Nephron progenitor cell (in vitro differentiated cells): Measurements from ENCODE around the gene REM2.

Source experiments
- DNase-seq: peaks from one replicate; pipeline ENCODE4 v3.0.0; 2021
- H3K27ac Mint-ChIP-seq: 2 replicates; pipeline ENCODE4 v1.8.0; 2021; ENCODE audit warnings: mild to moderate bottlenecking, moderate library complexity, mixed read lengths
- H3K27me3 Mint-ChIP-seq: 2 replicates; pipeline ENCODE4 v1.8.0; 2021; ENCODE audit warnings: mild to moderate bottlenecking, low read depth, mixed read lengths; ENCODE audit not compliant: poor library complexity
- H3K36me3 Mint-ChIP-seq: 2 replicates; pipeline ENCODE4 v1.8.0; 2021; ENCODE audit warnings: low read depth, mixed read lengths
- H3K4me1 Mint-ChIP-seq: 2 replicates; pipeline ENCODE4 v1.8.0; 2021; ENCODE audit warnings: mixed read lengths
- H3K4me3 Mint-ChIP-seq: 2 replicates; pipeline ENCODE4 v1.8.0; 2021; ENCODE audit warnings: mild to moderate bottlenecking, moderate library complexity, mixed read lengths
- H3K9me3 Mint-ChIP-seq: 2 replicates; pipeline ENCODE4 v1.8.0; 2021; ENCODE audit warnings: mild to moderate bottlenecking, moderate library complexity, mixed read lengths
- CTCF ChIP-seq: fragments of 200-600 bp; sonication (generic); IDR thresholded peaks from 2 replicates; pipeline ENCODE4 v1.5.0; 2021; ENCODE audit warnings: antibody characterized with exemption

The REM2 gene

DNA sequence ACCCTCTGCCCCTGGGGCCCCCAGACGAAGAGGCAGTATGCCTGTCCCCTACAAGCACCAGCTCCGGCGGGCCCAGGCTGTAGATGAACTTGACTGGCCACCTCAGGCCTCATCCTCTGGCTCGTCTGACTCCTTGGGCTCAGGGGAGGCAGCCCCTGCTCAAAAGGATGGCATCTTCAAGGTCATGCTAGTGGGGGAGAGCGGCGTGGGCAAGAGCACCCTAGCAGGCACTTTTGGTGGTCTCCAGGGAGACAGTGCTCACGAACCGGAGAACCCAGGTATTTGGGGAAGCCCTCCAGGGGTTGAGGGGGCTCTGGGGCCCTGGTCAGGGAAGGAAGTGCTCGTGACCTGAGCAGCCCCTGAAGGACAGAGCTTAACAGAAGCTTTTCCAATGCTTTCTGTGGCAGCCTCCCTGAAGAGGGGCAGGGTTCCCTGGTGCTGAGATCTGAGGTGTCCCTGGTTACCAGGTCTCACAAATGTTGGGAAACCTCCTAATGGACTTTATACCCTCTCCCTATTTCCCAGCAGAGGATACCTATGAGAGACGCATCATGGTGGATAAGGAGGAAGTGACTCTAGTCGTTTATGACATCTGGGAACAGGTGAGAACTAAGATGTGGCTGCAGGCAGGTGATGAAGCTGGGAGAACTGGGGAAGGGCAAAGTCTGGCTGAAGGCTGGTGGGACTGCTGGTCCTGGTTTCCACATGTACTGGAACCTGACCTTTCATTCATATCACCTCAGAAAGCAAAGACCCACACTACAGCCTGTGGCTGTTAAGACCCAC, 1.9 kb downstream of the REM2 start:
- no peak for DNase-seq
- Mint-ChIP-seq H3K36me3 (no peaks in the 10 kb centered on the region), H3K4me3 (peak overlapping the region; percentile 94), H3K4me1 (peaks cover 68% of the 10 kb centered on the region), H3K9me3 (no peaks in the 10 kb centered on the region), H3K27me3 (peaks cover 4% of the 10 kb centered on the region), H3K27ac (peak overlapping the region; percentile 91)
- no peak for TF ChIP-seq CTCF

DNA sequence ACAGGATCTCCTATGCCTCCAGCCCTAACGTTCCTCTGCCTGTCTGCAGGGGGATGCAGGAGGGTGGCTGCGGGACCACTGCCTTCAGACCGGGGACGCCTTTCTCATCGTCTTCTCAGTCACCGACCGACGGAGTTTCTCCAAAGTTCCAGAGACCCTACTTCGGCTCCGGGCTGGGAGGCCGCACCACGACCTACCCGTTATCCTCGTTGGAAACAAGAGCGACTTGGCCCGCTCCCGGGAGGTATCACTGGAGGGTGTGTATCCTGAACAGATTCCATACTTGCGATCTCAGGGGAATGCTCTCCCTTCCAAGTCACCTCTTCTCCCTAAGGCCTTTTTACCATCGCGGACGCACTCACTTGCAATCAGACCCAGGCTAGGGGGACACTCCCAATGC, 3.0 kb downstream of the REM2 start:
- peaks cover 73% of the 10 kb centered on the region for H3K4me1 Mint-ChIP-seq

GRCh38 chr14:22886500-22887259, 3.7 kb downstream of the REM2 start:
- no peak for TF ChIP-seq CTCF
- peaks cover 4% of the 10 kb centered on the region for H3K27me3 Mint-ChIP-seq
- H3K4me3 Mint-ChIP-seq, result peak overlapping the region; percentile 94
- H3K9me3 Mint-ChIP-seq, result no peaks in the 10 kb centered on the region
- peak; percentile 85 for DNase-seq
- peak overlapping the region; percentile 99 for H3K27ac Mint-ChIP-seq
- H3K36me3 Mint-ChIP-seq, result no peaks in the 10 kb centered on the region
- H3K4me1 Mint-ChIP-seq, result peaks cover 68% of the 10 kb centered on the region

More for the DNA sequence above, 3.0 kb downstream of the REM2 start:
- Mint-ChIP-seq H3K27ac (peak overlapping the region; percentile 92), H3K27me3 (peaks cover 4% of the 10 kb centered on the region), H3K9me3 (no peaks in the 10 kb centered on the region), H3K4me3 (peak overlapping the region; percentile 94), H3K36me3 (no peaks in the 10 kb centered on the region)
- no peak for DNase-seq
- no peak for TF ChIP-seq CTCF

GRCh38 chr14:22887260-22887989, 4.4 kb downstream of the REM2 start:
- H3K27me3 Mint-ChIP-seq, result peaks cover 4% of the 10 kb centered on the region
- no peaks in the 10 kb centered on the region for H3K9me3 Mint-ChIP-seq
- peak; percentile 54 for DNase-seq
- H3K4me1 Mint-ChIP-seq, result peaks cover 66% of the 10 kb centered on the region
- H3K36me3 Mint-ChIP-seq, result peaks cover 4% of the 10 kb centered on the region
- TF ChIP-seq CTCF, result no peak
- H3K27ac Mint-ChIP-seq, result peak overlapping the region; percentile 99
- H3K4me3 Mint-ChIP-seq, result peak overlapping the region; percentile 94

DNA sequence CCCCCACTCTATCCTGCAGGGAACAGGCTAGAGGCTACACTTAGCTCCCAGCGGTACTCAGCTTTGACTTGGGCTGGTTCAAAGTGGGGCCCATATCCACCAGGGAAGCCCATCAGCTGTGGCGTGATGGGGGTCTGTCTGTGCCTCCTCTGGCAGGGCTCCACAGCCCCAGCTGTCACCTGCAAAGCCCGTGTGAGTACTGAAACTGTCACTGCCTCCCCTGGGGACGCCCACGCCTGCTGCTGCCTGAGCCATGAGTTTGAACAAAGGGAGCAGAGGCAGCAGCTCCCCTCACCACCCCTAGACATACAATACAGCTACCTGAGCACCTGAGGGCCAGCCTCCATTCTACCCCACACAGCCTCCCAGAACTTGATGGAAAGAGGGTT, 5.0 kb downstream of the REM2 start:
- no peaks in the 10 kb centered on the region for H3K9me3 Mint-ChIP-seq

More for the DNA sequence above, 5.0 kb downstream of the REM2 start:
- no peak for TF ChIP-seq CTCF
- peaks cover 4% of the 10 kb centered on the region for H3K27me3 Mint-ChIP-seq
- DNase-seq, result no peak
- H3K27ac Mint-ChIP-seq, result no peak overlapping the region
- peak overlapping the region; percentile 94 for H3K4me3 Mint-ChIP-seq
- H3K36me3 Mint-ChIP-seq, result peaks cover 4% of the 10 kb centered on the region
- H3K4me1 Mint-ChIP-seq, result peaks cover 66% of the 10 kb centered on the region
